Testis (tissue), 2 donors: Measurements from ENCODE around the gene PARP4.

ENCODE experiments used
- POLR2A ChIP-seq: fragments of 450-650 bp; IDR thresholded peaks from one replicate; pipeline ENCODE4 v1.6.1; 2017; ENCODE audit warnings: antibody characterized with exemption, mild to moderate bottlenecking, moderate library complexity
- TF ChIP-seq, protein P1 (sequence below), 3 experiments: fragments of 450-650 bp in 2 of 3; fragments of 200-600 bp in 1 of 3; sonication (generic) in 1 of 3; IDR thresholded peaks; one replicate each; pipeline ENCODE4 v1.5.1; 2016 to 2019; ENCODE audit warnings: antibody characterized with exemption in 3 of 3, mild to moderate bottlenecking in 2 of 3, moderate library complexity in 1 of 3

GRCh38 chr13:24527266-24527775 is 14.7 kb upstream of the PARP4 start:
- TF ChIP-seq, protein P1, sequence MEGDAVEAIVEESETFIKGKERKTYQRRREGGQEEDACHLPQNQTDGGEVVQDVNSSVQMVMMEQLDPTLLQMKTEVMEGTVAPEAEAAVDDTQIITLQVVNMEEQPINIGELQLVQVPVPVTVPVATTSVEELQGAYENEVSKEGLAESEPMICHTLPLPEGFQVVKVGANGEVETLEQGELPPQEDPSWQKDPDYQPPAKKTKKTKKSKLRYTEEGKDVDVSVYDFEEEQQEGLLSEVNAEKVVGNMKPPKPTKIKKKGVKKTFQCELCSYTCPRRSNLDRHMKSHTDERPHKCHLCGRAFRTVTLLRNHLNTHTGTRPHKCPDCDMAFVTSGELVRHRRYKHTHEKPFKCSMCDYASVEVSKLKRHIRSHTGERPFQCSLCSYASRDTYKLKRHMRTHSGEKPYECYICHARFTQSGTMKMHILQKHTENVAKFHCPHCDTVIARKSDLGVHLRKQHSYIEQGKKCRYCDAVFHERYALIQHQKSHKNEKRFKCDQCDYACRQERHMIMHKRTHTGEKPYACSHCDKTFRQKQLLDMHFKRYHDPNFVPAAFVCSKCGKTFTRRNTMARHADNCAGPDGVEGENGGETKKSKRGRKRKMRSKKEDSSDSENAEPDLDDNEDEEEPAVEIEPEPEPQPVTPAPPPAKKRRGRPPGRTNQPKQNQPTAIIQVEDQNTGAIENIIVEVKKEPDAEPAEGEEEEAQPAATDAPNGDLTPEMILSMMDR (IDR thresholded peaks at IDR 0.05) = no peak
- TF ChIP-seq POLR2A = no peak
